ENCODE results near the gene PODXL2.

PODXL2 gene

DNA sequence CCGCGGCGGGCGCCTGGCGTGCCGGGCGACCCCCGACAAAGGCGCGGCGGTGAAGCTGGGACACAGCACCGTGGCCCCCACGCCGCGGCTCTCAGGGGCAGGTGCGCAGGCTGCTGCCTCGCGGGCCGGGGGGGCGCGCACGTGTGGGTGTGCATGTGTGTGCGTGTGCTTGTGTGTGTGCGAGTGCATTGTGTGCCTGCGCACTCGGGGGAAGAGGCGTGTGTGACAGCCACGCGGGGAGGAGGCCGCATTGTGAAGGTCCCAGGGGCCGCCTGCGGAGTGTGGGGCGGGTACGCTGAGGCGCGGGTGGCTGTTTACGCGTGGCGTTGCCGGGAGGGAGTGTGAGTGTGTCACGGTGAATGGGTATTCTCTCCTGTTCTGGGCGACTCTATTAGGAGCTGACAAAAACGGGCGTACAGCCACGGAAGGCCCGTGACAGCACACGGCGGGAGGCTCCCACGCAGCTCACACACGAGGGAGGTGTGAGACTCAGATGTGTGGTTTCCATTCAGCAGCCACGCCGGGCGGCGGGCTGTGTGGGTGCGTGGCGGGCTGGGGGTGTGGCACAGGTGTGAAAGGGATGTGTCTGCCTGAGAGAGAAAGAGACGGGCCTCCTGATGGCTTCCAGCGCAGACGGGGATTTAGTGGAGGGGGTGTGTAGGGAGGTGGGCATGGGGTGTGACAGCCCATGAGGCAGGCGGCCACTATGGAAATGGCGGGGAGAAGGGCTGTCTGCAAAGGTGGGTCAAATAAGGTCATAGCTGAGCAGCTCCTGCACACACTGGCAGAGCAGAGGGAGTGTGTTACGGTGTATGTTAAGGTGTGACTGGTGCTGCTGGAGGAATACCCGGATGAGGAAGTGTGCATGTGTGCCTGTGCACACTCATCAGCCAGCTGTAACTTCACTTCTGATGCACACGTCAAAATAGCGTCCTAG is 750 bp downstream of the PODXL2 start:
- FAIRE-seq (no peak), DNase-seq (ENCODE audit: insufficient read length, low spot score) (peak; percentile 16)

DNA sequence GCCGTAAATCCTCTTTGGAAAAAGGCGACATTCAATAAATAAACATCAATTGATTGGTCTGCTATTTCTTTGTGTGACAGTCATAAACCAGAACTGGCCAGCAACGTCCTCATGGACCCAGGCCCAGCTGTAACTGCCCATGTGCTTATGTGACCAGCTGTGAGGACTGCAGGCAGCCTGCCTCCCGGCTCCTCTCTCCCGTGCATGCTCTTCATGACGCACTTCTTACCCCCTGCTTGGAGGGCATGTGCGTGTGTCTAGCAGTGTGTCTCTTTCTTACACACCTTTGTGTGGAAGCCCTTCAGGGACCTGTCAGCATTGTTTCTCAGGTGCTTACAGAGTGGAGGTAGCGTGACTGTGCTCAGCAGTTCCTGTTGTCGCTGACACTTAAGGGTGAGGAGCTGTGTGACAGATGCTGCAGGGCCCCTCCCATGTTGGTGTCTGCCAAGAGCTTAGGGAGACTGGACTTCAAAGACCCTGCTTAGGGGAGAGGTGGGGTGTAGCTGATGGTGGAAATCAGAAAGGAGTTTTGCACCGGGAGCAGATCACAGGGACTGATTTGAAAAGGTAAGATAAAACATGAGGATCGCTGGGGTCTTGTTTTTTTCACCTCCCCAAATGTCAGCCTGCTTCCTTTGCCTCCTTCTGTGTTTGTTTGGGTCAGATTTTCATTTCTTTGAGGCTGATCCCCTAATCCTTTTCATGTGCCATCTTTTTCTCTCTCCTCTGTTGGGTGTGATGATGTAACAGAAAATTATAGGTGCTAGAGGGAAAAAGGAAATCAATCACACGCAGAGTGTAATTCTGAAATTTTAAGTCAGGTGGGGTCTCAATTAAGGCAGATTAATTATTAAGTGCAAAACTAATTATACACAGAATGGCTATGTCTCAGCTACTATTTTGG is 2.1 kb downstream of the PODXL2 start:
- DNase-seq (ENCODE audit: insufficient read length, low spot score) (no peak), FAIRE-seq (no peak)

DNA sequence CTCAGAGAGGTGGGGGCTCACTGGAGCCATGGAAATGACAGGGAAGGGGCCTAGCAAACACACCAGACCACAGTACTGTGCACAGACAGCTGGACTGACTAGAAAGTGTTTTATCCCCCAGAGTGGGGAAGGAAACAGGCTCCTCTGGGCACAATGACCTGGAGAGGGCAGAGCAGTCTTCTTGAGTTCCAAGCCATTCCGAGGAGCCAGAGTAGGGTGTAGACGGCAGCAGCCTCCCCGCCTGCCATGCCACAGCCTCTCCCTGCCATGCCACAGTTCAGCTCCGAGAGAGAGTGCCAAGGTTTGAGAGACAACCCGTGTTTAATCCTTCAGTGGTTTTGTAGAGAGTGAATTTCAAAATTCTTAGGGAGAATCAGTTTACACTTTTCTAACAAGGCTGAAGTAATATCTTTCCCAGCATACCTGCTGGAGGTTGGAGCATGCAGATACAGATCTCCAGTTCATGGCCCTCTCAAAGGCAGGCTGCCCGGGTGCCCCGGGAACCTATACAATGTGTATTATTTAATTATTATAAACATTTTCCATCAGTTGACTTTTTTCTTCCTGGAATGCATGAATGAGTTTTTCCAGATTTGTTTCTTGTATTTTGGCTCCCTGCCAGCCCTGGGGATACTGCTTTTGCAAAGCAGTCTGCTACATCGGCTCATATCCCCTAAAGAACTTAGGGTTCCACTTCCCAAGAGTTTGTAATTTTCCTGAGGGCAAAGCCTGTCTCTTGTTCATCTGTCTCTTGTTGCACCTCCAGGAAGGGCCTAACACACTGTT is 3.2 kb downstream of the PODXL2 start:
- no peak for FAIRE-seq
- DNase-seq (ENCODE audit: insufficient read length, low spot score): no peak

DNA sequence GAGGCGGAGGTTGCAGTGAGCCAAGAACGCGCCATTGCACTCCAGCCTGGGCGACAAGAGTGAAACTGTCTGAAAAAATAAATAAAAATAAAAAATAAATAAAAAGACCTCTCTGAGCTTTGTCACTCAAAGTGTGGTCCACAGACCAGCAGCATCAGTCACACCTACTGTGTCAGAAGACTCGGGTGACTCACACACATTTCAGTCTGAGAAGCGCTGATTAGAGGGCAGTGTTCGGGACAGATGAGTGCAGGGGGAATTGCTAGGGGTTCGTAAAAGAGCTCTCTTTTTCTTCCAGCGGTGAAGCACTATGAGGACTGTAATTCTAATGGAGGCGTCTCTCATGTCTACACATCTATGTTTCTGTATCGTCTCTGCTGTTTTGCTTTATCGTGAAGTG is 5.7 kb downstream of the PODXL2 start:
- DNase-seq (ENCODE audit: insufficient read length, low spot score): no peak
- FAIRE-seq: no peak

DNA sequence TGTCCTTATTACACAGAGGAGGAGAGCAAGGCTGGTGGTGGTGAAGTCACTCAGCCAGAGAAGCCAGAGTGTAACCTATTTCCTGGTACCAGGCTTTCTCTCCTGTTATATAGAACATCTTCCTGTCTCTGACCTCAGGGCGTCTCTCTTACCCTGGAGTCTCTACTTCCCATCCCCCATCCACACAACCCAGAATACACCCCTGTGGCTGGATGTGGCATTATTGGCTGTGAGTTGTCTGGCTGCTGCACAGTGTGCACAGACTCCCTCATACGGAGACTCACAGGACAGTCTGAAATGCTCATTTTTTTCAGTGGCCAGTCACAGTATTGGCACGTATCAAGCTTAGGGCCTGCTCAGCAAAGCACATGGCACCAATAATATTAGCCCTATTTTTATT is 8.6 kb downstream of the PODXL2 start:
- DNase-seq (ENCODE audit: insufficient read length, low spot score): no peak
- FAIRE-seq: no peak

DNA sequence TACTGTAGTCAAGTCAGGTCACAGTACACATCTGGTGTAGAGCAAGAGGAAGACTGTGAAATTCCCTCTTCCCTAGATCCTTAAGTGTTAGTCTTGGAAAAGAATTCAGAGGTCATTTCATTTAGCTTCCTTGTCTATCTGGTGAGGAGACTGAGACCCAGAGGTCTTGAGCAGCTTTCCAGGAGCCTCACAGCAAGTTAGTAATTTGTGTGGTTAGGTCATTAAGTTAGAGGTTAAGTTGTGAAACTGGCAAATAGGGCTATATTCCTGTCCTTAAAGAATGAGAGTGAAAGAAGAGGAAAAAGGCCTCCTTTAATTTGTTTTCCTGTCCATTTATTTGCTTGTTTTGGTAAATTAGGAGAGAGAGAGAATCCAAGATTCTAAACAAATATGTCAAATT is 9.0 kb downstream of the PODXL2 start:
- DNase-seq (ENCODE audit: insufficient read length, low spot score) (no peak), FAIRE-seq (no peak)

DNA sequence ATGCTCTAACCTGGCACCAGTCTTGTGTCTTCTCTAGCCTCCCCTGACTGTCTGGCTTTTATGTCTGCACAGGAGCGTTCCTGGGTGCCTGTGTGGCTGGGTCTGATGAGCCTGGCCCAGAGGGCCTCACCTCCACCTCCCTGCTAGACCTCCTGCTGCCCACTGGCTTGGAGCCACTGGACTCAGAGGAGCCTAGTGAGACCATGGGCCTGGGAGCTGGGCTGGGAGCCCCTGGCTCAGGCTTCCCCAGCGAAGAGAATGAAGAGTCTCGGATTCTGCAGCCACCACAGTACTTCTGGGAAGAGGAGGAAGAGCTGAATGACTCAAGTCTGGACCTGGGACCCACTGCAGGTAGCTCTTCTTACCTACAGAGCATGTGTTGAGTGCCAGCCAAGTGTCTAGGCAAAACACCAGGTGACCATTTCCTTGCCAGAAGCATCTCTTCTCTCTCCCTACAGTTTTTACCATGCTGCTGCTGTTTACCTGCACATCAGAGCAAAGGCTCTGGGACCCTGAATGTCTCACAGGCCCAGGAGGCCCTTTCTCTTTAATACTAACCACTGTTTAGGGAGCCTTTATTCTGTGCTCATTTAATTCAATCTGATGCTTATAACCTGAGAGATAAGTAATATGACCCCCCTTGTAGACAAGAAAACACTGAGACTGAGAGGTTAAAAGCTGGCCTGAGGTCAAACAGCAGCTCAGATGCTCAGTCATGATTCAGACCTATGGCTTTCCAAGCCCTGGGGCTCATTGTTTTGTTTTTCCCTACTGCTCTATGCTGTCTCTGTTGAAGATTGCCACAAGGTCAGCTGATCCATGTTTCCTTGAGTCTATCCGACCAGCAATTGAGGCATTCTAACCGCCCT is 10.4 kb downstream of the PODXL2 start:
- no peak for FAIRE-seq
- DNase-seq (ENCODE audit: insufficient read length, low spot score): no peak

DNA sequence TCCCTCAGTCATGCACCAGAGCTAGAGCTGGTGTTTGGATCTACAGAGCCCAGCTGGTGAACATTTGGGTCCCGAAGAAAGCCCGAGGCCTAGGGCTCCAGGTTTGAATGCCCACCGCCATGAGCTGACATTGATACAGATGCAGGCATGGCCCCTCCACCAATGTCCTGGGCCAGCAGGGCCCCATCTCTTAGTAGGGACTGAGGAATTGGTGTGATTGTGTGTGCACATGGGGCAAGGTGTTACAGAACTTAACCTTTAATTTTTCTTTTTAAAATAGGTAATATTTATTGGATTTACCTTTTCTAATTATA is 11.0 kb downstream of the PODXL2 start:
- DNase-seq (ENCODE audit: insufficient read length, low spot score) (no peak), FAIRE-seq (no peak)

DNA sequence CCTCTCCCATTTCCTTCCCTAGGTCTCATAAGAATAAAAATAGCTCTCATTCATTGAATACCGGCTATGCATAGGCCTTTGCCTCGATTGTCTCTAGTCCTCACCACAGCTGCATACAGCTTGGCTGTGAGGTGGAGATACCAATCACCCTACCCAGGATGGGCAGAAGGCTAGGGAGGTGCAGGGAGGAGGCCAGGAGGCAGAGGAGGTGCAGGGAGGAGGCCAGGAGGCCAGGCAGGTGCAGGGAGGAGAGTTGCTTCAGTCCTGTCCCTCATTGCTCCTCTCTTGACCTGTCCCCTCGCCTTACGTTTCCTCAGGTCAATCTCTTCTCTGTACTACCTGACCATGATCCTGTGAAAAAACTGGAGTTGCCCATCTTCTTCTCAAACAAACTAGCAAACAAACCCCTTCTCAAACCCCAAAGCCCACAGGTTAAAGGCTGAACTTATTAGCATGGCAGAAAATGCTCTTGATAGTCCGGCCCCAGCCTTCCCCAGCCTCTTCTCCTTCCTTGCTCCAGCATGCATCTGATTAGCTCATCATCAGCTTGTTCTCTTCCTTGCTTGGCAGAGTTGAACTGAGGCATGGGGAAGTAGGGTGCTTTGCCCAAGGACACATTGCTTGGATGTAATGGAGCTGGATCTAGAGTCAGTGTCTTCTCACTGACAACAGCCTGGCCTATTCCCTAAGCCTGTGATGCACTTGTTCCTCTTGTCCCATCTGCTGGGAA is 15.8 kb downstream of the PODXL2 start:
- FAIRE-seq: no peak

DNA sequence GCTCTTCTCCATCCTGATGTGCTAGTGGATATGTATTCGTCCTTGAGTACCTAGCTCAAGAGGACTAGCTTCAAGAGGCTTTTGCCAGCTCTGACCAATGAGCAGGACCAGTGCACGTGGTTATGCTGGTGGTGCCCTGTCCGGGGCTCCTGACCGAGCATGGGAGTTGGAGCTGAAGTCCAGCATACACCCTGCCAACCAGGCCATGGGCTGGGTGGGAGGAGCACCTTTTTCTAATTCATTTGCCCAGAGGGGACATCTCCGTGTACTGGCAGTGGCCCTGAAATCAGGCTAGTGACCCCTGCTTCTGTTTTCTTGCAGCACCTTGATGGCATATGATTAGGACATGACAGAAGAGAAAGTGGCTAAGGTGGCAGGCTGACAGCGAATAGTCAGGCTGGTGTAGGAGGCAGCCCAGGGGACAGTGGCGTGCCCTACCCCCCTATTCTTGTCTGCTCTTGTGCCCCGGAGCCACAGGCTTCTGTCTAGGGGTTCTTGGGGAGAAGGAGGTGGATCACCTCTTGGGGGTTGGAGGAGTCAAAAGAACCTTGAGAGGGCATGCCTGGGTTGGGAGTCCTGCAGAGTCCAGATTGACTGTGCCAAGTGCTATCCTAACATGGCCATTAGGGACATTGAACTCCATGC is 16.5 kb downstream of the PODXL2 start:
- no peak for DNase-seq (ENCODE audit: insufficient read length, low spot score)
- no peak for FAIRE-seq

More for the DNA sequence above, 15.8 kb downstream of the PODXL2 start:
- no peak for DNase-seq (ENCODE audit: insufficient read length, low spot score)

DNA sequence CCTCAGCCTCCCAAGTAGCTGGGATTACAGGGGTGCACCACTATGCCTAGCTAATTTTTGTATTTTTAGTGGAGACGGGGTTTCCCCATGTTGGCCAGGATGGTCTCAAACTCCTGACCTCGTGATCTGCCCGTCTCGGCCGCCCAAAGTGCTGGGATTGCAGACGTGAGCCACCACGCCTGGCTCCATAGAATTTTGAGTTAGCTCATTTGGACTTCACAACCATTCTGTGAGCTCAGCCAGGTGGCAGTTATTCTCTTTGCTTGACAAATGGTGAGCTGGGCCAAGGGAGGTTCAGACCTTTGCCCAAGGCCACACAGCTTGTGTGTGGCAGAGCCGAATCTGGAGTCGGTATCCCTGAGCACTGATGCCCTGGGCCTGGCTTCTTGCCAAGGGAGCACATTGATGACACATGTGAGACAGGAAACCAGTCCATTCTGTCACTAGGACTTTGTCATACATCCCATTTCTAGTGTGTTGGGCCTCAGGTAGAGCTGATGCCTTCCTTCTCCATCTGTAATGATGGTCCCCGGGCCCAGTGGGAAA is 17.6 kb downstream of the PODXL2 start:
- DNase-seq (ENCODE audit: insufficient read length, low spot score): no peak
- FAIRE-seq: no peak

DNA sequence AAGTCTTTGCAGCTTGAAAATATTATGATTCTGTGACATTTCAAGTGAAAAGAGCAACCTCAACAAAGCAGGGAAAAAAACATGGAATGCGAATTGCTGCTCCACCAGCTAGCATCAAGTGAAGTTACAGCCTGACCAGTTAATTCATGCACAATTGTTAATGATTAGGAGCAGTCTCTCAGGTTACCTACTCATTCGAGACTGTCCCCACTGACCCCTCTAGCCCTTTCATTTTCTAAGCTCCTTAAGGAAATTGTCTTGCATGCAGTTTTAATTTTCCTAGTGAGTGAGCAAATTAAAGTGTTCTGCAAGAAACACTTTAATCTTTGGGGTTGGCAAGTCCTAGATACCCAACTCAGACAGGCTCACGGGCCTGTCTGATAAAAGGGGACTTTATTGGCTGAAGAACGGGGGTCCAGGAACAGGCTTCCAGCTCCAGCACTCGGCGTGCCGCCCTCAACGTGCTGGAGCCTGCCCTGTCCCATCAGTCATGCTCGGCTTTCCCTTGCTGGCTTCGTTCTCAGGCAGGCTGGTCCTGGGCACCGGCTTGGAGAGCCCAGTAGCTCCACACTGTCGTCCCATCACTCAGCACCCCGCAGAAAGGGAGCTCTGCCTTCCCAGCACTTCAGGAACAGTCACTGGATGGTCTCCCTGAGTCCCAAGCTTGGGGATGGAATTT is 18.3 kb downstream of the PODXL2 start:
- no peak for DNase-seq (ENCODE audit: insufficient read length, low spot score)

DNA sequence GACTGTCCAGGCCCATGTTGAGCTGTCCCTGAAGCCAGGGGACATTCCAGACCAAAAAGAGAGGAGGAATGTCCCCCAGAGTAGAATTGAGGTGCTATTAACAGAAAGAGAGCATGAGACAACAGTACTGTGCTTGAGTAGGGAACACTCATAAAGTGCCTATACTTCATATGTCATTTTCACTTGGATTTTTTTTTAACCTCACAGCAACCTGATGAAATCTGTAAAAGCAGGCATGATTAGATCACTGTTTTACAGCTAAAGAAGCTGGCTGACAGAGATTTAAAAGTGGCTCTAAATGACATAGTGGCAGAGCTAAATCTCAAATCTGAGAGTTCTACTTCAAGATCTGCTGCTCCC is 18.8 kb downstream of the PODXL2 start:
- DNase-seq (ENCODE audit: insufficient read length, low spot score) (no peak), FAIRE-seq (no peak)

More for the DNA sequence above, 18.3 kb downstream of the PODXL2 start:
- FAIRE-seq: no peak

DNA sequence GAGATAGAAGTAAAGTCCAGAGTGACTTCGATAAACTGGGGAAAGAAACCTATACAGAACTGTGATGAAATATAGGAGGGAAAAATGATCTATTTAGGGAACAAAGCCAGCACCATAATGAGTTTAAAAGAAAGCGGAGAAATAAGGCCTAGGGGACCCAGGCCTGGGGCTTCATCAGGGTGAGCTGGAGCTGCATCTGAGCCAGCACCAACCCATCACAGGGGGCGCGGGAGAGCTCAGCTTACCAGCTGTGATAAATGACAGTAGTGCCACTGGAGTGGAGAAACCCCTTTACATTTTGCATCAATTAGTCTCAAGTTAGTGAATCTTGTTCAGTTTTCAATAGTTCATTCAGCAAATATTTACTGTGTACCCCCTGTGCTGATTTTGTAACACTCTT is 21.3 kb downstream of the PODXL2 start:
- DNase-seq (ENCODE audit: insufficient read length, low spot score) (no peak), FAIRE-seq (peak; percentile 63)

DNA sequence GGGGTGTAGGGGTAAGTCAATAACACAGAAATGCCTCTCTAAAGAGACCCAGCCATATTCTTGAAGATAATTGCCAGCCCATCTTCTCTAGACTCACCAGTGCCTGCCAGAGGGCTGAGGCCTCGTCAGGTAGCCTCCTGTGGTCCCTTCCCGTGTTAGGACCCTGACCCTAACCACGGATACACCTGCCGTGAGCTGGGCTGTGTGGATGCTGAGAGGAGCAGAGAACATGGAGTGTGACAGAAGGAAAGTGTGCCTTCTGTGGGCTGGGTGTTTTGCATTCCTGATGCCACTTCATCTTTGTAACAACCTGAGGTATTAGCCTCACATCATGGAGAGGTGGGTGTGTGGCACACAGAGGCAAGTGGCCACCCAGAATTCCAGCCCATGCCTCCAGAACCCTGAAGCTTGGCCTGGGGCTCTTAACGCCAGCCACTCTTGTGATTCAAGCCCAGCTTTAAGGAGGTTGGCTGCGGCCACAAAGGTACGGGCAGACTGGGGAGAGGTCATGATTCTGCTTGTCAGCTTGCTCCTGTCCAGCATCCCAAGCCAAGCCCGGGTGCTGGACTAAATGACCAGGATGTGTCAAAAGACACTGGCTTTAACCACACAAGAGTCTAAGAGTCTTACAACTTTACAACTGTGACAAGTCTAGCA is 22.7 kb downstream of the PODXL2 start:
- DNase-seq (ENCODE audit: insufficient read length, low spot score) (no peak), FAIRE-seq (no peak)

DNA sequence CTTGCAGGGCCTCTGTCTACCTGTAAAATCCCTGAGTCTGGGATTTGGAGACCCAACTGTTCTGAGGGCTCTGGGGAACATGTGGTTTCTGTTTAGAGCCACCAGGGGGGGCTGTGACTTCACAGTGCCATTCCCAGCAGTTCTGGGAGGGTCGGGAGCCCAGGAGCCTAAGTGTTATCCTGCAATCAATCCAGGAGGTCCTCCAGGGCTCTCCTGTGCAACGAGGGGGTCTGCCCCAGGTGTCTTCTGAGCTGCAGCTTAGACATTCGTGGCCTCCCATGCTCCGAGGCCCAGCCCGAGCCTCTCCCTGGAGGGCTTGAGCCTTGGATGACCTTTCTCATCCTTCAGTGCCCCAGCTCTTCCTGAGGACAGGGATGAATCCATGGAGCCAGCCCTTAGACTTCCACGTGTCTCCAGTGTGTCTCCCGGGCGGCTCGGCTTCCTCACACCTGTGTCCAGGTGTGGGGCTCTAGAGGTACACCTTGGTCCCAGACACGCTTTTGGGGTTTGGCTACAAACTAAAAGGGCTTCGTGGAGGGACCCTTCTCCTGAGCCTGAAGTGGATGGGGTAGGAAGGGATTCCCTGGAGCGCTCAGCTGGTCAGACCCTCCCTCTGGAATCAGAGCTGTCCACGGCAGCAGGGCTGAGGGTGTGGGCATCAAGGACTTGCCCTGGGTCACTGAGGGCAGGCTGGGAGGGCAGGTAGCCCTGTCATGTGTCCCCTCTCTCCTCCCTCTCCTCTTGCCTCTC is 23.4 kb downstream of the PODXL2 start:
- DNase-seq (ENCODE audit: insufficient read length, low spot score) (peak; percentile 55), FAIRE-seq (peak; percentile 89)

DNA sequence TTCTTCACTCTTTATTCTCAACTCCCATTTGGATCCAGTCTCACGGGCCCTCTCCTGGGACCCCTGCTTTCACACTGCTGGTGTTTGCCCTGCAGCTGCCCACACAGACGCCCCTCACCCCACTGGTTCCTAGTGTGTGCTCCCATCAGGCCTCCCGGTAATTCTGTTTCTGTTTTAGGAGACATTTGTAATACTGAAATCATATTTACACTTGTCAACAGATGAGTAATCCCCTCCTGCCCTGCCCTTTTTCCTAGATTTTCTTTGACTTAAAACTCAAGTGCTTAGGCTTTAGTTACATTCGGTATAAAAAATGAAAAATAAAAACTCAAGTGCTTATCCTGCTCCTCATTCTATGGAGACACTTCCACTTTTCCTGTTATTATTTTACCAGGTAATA is 25.4 kb downstream of the PODXL2 start:
- FAIRE-seq (no peak), DNase-seq (ENCODE audit: insufficient read length, low spot score) (no peak)

Data from GM19239 (cell line).